ENCODE data around the gene CTTNBP2NL. TPM values are rescaled to one million over a fixed set of nuclear protein-coding genes. Genes with fewer than 3 reads are reported as not detected.
"Not testable (repeated sequence)": the region's sequence is repeated elsewhere in the genome, so short reads cannot be mapped to it uniquely, and the experiment has no call there.

The CTTNBP2NL gene
- total RNA-seq, 2 experiments from 2014 or later: 2.8 to 7.0 TPM

DNA sequence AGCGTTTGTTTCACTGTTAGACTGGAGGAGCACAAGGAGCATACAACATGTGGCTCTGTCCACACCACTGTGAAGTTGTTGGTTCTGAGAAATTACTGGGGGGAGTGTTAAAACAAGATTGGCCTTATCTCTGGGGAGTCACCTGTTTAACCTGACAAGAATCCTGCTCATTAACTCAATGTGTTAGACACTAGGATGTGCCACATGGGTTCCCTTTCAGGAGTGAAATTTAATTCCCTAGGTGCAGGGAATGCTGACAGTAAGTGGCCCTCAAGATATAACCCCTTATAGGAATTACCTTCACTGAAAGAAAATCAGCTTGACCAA, 66.9 kb downstream of the CTTNBP2NL start:
- Mint-ChIP-seq H3K36me3 (no peaks in the 10 kb centered on the region), H3K4me1 (peaks cover 13% of the 10 kb centered on the region), H3K9me3 (ENCODE audit: low read depth) (no peaks in the 10 kb centered on the region), H3K27me3 (peaks cover 7% of the 10 kb centered on the region), H3K4me3 (no peak overlapping the region), H3K27ac (no peak overlapping the region)
- CTCF ChIA-PET: interaction anchor here (0.7 to 10.4 kb wide), 5 partner anchors 13 to 155 kb away, joined by 3 to 171 read pairs (median 4); no protein-coding TSS in a partner anchor
- no peak for ATAC-seq
- no peak for DNase-seq

DNA sequence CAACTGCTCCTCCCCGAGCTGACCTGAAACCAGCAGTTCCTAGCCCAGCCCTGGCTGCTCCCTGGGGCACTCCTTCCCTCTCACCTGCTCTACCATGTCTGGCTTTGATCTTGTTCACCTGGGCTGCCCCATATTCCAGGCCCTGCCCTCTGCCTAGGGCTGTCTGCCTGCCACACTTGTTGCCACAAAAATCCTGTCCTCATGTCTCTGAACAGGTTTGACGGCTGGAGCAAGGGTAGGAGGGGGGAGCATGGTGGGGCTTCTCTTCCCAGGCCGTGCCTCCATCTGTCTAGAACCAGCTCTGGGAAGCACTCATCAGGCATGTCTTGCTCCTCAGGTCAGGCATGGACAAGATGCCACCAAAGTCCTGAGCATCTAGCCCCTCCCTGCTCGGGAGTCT, 68.5 kb downstream of the CTTNBP2NL start:
- no peak for ATAC-seq
- H3K4me3 Mint-ChIP-seq: no peak overlapping the region
- DNase-seq: no peak
- peaks cover 18% of the 10 kb centered on the region for H3K27me3 Mint-ChIP-seq
- no peak overlapping the region for H3K27ac Mint-ChIP-seq
- H3K4me1 Mint-ChIP-seq: peaks cover 13% of the 10 kb centered on the region
- H3K9me3 Mint-ChIP-seq (ENCODE audit: low read depth): no peaks in the 10 kb centered on the region
- CTCF ChIA-PET: interaction anchor here (1.2 to 10.4 kb wide), 2 partner anchors 14 to 73 kb away, joined by 3 to 171 read pairs; no protein-coding TSS in a partner anchor
- H3K36me3 Mint-ChIP-seq: no peaks in the 10 kb centered on the region

DNA sequence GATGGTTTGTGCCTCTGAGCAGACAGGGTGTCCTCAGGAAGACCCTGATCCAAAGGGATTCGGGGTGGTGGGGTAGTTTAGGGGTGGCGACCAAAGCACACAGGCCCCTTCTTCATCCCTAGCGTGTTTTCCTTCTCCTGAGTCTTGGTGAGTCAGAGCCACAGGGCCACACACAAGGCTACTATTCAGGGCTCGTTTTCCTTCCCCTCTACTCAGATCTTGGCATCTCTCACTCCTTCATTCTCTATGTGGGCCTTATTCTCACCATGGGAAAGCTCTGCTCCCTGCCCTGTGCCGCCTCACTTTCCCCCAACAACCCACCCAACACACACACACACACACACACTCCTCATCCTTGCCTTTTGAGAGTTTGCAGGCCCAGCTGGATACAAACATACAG, 69.1 kb downstream of the CTTNBP2NL start:
- no peak for ATAC-seq
- Mint-ChIP-seq H3K27me3 (peaks cover 21% of the 10 kb centered on the region), H3K4me3 (no peak overlapping the region), H3K9me3 (ENCODE audit: low read depth) (no peaks in the 10 kb centered on the region), H3K36me3 (no peaks in the 10 kb centered on the region), H3K27ac (no peak overlapping the region), H3K4me1 (peaks cover 13% of the 10 kb centered on the region)
- CTCF ChIA-PET: interaction anchor here (0.9 to 10.4 kb wide), 12 partner anchors 8 to 252 kb away, joined by 3 to 171 read pairs (median 4); partner anchors contain the start of gene PPM1J
- DNase-seq: no peak

DNA sequence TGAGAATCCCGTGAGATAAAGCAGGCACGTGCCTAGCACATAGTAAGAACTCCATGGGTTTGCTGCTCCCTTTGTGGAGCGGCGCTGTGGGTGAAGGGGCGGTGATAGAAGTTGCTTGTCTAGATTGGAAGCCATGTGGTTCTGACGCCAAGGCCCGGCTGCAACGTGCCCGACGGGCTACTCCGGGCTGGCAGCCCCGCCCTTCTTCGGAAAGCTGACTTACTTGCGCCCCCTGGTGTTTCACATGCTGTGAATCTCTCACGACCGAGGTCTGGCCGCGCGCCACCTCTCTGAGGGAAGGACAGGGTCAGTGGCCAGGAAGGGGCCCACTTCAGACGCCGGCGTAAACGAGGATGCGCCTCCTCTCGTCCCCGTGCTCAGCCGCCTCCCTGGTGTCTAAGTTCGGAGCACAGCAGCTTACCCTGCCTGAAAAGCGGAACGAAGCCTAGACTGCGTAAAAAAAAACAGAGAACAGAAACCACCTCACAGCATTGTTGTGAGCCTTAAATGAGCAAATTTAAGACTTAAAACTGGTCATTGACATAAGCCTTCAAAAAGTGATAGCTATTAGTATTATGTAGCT, 70.2 kb downstream of the CTTNBP2NL start:
- CTCF ChIA-PET: interaction anchor here (0.6 to 10.4 kb wide), 25 partner anchors 9 to 251 kb away, joined by 3 to 171 read pairs (median 4); partner anchors contain the start of genes CTTNBP2NL and PPM1J
- H3K36me3 Mint-ChIP-seq: no peaks in the 10 kb centered on the region

DNA sequence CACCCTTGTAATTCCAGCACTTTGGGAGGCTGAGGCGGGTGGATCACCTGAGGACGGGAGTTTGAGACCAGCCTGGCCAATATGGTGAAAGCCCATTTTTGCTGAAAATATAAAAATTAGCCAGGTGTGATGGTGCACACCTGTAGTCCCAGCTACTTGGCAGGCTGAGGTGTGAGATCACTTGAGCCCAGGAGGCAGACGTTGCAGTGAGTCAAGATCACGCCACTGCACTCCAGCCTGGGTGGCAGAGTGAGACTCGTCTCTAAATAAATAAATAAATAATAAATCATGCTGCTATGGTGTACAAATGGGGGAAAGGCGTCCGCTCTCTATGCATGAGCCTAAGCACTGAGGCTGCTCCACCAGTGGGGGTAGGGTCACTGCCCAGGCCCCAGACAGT, 74.3 kb downstream of the CTTNBP2NL start:
- not testable (repeated sequence) for H3K4me3 Mint-ChIP-seq; DNase-seq; H3K36me3 Mint-ChIP-seq; ATAC-seq; H3K9me3 Mint-ChIP-seq (ENCODE audit: low read depth); H3K27ac Mint-ChIP-seq
- CTCF ChIA-PET: interaction anchor here (10.4 kb wide), 1 partner anchor 79 kb away, joined by 171 read pairs; no protein-coding TSS in a partner anchor
- Mint-ChIP-seq H3K4me1 (peaks cover 13% of the 10 kb centered on the region), H3K27me3 (peaks cover 49% of the 10 kb centered on the region)

More for the DNA sequence above, 70.2 kb downstream of the CTTNBP2NL start:
- Mint-ChIP-seq H3K27ac (peak overlapping the region; percentile 52), H3K9me3 (ENCODE audit: low read depth) (no peaks in the 10 kb centered on the region), H3K27me3 (peaks cover 25% of the 10 kb centered on the region), H3K4me3 (peak overlapping the region; percentile 76), H3K4me1 (peaks cover 13% of the 10 kb centered on the region)
- peak; percentile 98 for ATAC-seq
- peak; percentile 90 for DNase-seq

DNA sequence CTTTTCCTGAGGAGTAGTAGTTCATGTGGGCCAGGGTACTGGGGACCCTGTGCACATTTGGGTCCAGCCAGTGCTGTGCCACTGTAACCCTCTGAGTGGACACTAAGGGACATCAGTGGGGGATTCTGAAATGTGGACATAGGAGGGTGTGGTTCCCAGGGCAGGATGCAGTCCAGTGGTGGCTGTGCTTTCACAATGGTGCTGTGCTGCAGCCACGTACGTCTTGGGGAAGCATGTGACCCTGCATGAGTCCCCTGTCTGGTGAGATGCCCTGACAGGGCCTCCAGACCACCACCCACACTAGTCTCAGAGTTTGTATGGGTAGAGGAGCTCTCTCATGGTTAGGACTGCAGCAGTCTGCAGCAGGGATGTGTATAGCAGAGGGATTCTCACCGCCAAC, 75.0 kb downstream of the CTTNBP2NL start:
- no peaks in the 10 kb centered on the region for H3K36me3 Mint-ChIP-seq
- no peak for DNase-seq
- H3K27ac Mint-ChIP-seq: no peak overlapping the region
- H3K4me1 Mint-ChIP-seq: peaks cover 7% of the 10 kb centered on the region
- CTCF ChIA-PET: interaction anchor here (10.4 kb wide), 1 partner anchor 79 kb away, joined by 171 read pairs; no protein-coding TSS in a partner anchor
- no peak overlapping the region for H3K4me3 Mint-ChIP-seq
- no peak for ATAC-seq
- no peaks in the 10 kb centered on the region for H3K9me3 Mint-ChIP-seq (ENCODE audit: low read depth)
- H3K27me3 Mint-ChIP-seq: peaks cover 49% of the 10 kb centered on the region

DNA sequence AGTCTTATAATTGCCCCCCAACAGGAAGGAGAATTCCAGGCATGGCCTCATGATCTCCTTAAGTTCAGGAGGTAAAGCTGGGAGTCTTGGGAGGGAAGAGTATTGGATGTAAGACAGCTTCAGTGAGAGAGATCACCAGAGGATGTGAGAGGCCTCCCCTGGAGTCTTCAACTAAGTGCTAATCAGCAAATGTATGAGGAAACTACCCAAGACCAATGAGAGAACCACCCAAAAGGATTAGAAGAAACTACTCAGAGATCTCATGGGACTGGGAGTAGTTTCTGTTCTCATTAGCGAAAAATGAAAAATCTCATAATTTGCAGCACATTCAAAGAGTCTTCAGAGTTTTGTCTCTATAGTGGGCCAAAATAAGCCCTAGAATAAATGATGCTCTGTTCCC, 76.1 kb downstream of the CTTNBP2NL start:
- no peaks in the 10 kb centered on the region for H3K36me3 Mint-ChIP-seq
- CTCF ChIA-PET: interaction anchor here (1.3 kb wide), 1 partner anchor 36 kb away, joined by 3 read pairs; no protein-coding TSS in a partner anchor
- no peak for ATAC-seq
- no peaks in the 10 kb centered on the region for H3K4me1 Mint-ChIP-seq
- peaks cover 2% of the 10 kb centered on the region for H3K9me3 Mint-ChIP-seq (ENCODE audit: low read depth)
- H3K27me3 Mint-ChIP-seq: peaks cover 50% of the 10 kb centered on the region
- DNase-seq: no peak
- H3K27ac Mint-ChIP-seq: no peak overlapping the region
- H3K4me3 Mint-ChIP-seq: no peak overlapping the region

DNA sequence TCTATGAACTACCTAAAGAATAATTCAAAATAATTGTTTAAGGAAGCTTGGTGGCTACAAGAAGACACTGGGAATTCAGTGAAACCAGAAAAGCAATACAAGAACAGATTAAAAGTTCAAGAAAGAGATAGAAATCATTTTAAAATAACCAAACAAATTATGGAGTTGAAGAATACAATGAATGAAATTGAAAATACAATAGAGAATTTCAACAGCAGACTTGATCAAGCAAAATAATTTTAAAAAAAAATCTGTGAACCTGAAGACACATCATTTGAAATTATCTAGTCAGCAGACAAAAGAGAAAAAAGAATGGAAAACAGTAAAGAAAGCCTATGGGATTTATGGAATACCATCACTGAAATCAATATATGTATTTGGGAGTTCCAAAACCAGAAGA, 81.5 kb downstream of the CTTNBP2NL start:
- no peak for DNase-seq
- Mint-ChIP-seq H3K9me3 (ENCODE audit: low read depth) (peaks cover 9% of the 10 kb centered on the region), H3K36me3 (peaks cover 4% of the 10 kb centered on the region), H3K4me1 (no peaks in the 10 kb centered on the region), H3K4me3 (no peak overlapping the region), H3K27ac (no peak overlapping the region), H3K27me3 (peaks cover 31% of the 10 kb centered on the region)
- ATAC-seq: no peak
- CTCF ChIA-PET: interaction anchor here (1.5 to 2.7 kb wide), 2 partner anchors 11 to 86 kb away, joined by 5 to 9 read pairs; no protein-coding TSS in a partner anchor

DNA sequence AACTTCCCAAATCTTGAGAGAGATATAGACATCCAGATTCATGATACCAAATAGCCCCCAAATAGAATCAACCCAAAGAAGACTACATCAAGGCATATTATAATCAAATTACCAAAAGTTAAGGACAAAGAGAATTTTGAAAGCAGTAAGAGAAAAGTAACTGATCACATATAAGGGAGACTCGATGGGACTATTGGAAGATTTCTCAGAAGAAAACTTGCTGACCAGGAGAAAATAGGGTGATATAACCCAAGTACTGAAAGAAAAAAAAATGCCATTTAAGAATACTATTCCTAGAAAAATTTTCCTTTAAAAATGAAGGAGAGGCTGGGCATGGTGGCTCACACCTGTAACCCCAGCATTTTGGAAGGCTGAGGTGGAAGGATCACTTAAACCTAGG, 82.3 kb downstream of the CTTNBP2NL start:
- H3K4me3 Mint-ChIP-seq: no peak overlapping the region
- H3K9me3 Mint-ChIP-seq (ENCODE audit: low read depth): peaks cover 9% of the 10 kb centered on the region
- peaks cover 4% of the 10 kb centered on the region for H3K36me3 Mint-ChIP-seq
- H3K4me1 Mint-ChIP-seq: no peaks in the 10 kb centered on the region
- CTCF ChIA-PET: interaction anchor here (2.7 kb wide), 1 partner anchor 12 kb away, joined by 9 read pairs; no protein-coding TSS in a partner anchor
- peaks cover 26% of the 10 kb centered on the region for H3K27me3 Mint-ChIP-seq
- no peak for ATAC-seq
- no peak for DNase-seq
- H3K27ac Mint-ChIP-seq: no peak overlapping the region

DNA sequence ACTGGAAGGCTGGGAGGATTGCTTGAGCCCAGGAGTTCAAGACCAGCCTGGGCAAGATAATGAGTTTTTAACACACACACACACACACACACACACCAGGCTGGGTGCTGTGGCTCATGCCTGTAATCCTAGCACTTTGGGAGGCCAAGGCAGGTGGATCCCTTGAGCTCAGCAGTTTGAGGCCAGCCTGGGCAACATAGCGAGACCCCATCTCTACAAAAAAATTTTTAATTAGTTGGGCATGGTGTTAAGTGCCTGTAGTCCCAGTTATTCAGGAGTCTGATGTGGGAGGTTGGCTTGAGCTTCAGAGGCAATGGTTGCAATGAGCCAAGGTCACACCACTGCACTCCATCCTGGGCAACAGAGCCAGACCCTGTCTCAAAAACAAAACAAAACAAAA, 90.0 kb downstream of the CTTNBP2NL start:
- ATAC-seq; H3K36me3 Mint-ChIP-seq; H3K4me1 Mint-ChIP-seq; H3K4me3 Mint-ChIP-seq; DNase-seq; H3K9me3 Mint-ChIP-seq (ENCODE audit: low read depth); H3K27ac Mint-ChIP-seq: not testable (repeated sequence)
- CTCF ChIA-PET: interaction anchor here (1.0 to 1.4 kb wide), 2 partner anchors 23 to 229 kb away, joined by 3 read pairs; partner anchors contain the start of genes PPM1J and WNT2B
- peaks cover 25% of the 10 kb centered on the region for H3K27me3 Mint-ChIP-seq

DNA sequence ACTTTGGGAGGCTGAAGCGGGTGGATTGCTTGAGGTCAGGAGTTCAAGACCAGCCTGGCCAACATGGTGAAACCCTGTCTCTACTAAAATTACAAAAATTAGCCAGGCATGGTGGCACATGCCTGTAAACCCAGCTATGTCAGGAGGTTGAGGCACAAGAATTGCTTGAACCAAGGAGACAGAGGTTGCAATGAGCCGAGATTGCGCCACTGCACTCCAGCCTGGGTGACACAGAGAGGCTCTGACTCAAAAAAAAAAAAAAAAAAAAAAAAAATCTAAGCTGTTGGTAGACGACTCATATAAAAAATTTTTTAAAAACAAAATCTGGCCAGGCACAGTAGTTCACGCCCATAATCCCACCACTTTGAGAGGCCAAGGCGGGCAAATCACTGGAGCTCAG, 91.7 kb downstream of the CTTNBP2NL start:
- not testable (repeated sequence) for H3K4me1 Mint-ChIP-seq; H3K27ac Mint-ChIP-seq; H3K9me3 Mint-ChIP-seq (ENCODE audit: low read depth); ATAC-seq; DNase-seq; H3K36me3 Mint-ChIP-seq; H3K4me3 Mint-ChIP-seq
- CTCF ChIA-PET: interaction anchor here (1.0 kb wide), 1 partner anchor 21 kb away, joined by 4 read pairs; no protein-coding TSS in a partner anchor
- peaks cover 19% of the 10 kb centered on the region for H3K27me3 Mint-ChIP-seq

DNA sequence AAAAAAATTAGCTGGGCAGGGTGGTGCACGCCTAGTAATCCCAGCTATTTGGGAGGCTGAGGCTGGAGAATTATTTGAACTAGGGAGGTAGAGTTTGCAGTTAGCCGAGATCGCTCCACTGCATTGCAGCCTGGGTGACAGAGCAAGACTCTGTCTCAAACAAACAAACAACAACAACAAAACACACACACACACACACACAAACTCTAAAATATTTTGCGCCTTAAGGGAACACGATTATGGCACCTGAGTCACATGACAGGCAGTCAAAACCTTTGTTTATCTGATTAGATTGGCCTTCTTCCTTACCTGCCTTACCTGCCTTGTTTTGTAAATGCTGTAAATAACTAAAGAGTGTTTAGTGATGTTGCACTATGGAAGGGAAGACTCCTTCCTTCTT, 92.1 kb downstream of the CTTNBP2NL start:
- Mint-ChIP-seq H3K4me1 (no peaks in the 10 kb centered on the region), H3K9me3 (ENCODE audit: low read depth) (no peaks in the 10 kb centered on the region), H3K4me3 (no peak overlapping the region), H3K27me3 (peaks cover 22% of the 10 kb centered on the region), H3K27ac (no peak overlapping the region), H3K36me3 (no peaks in the 10 kb centered on the region)
- CTCF ChIA-PET: interaction anchor here (1.0 kb wide), 1 partner anchor 22 kb away, joined by 4 read pairs; no protein-coding TSS in a partner anchor
- ATAC-seq: no peak
- no peak for DNase-seq

DNA sequence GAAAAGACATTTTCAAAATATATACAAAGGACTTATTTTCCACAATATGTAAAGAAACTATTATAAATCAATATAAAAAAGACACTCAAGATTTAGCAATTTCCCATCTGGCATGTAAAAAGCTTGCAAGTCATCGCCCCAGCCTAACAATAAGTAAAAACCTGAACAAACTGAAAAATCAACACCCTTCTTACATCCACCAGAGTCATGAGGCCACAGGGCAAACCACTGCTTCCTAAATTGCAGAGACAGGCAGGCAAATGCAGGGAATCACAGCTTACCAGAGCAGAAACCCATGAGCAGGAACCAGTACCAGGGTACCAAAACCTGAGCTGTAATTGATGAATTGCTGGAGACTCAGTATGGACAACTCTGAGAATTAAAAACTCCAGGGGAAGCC, 96.1 kb downstream of the CTTNBP2NL start:
- DNase-seq (no peak), ATAC-seq (no peak)
- H3K36me3 Mint-ChIP-seq: no peaks in the 10 kb centered on the region
- H3K9me3 Mint-ChIP-seq (ENCODE audit: low read depth): no peaks in the 10 kb centered on the region
- peaks cover 4% of the 10 kb centered on the region for H3K4me1 Mint-ChIP-seq
- H3K27me3 Mint-ChIP-seq: peaks cover 25% of the 10 kb centered on the region
- H3K27ac Mint-ChIP-seq: no peak overlapping the region
- no peak overlapping the region for H3K4me3 Mint-ChIP-seq
- CTCF ChIA-PET: interaction anchor here (1.6 to 2.7 kb wide), 3 partner anchors 10 to 122 kb away, joined by 4 to 8 read pairs (median 5); no protein-coding TSS in a partner anchor

DNA sequence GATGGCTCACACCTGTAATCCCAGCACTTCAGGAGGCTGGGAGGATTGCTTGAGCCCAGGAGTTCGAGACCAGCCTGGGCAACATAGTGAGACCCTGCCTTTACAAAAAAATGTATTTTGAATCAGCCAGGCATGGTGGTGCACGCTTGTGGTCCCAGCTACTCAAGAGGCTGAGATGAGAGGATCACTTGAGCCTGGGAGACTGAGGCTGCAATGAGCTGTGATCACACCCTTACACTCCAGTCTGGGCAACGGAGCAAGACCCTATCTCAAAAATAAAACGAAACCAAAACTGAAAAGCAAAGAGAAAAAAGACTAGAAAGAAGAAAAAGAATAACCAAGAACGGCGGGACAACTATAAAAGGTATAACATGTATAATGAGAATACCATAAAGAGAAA, 97.3 kb downstream of the CTTNBP2NL start:
- CTCF ChIA-PET: interaction anchor here (1.6 to 2.7 kb wide), 3 partner anchors 9 to 121 kb away, joined by 4 to 8 read pairs (median 5); no protein-coding TSS in a partner anchor
- H3K9me3 Mint-ChIP-seq (ENCODE audit: low read depth): no peaks in the 10 kb centered on the region
- H3K27me3 Mint-ChIP-seq: peaks cover 29% of the 10 kb centered on the region
- DNase-seq (no peak), ATAC-seq (no peak)
- H3K4me3 Mint-ChIP-seq: peak overlapping the region; percentile 3
- no peaks in the 10 kb centered on the region for H3K36me3 Mint-ChIP-seq
- no peak overlapping the region for H3K27ac Mint-ChIP-seq
- H3K4me1 Mint-ChIP-seq: peaks cover 4% of the 10 kb centered on the region
